Lower lobe of right lung (tissue), 2 donors: ENCODE data around the gene NTSR1. TPM values are rescaled to one million over a fixed set of nuclear protein-coding genes. Genes with fewer than 3 reads are reported as not detected.

Experiments
- ATAC-seq, 2 donors: fragments of 200-7000 bp; cut with Tn5 transposase; one replicate each; pipeline ENCODE4 v1.9.1; 2020 to 2022; ENCODE audit warnings: mild to moderate bottlenecking in 2 of 2, moderate library complexity in 2 of 2
- DNase-seq: peaks from one replicate; pipeline ENCODE4 v3.0.0-alpha.2; 2020
- H3K27ac ChIP-seq: fragments of 200-600 bp; one replicate; pipeline ENCODE4 v1.8.0; 2022
- H3K27me3 ChIP-seq: fragments of 200-600 bp; one replicate; pipeline ENCODE4 v1.8.0; 2022; ENCODE audit warnings: low read depth
- H3K36me3 ChIP-seq: fragments of 200-600 bp; one replicate; pipeline ENCODE4 v1.8.0; 2022; ENCODE audit warnings: mild to moderate bottlenecking
- H3K4me1 ChIP-seq: fragments of 200-600 bp; one replicate; pipeline ENCODE4 v1.8.0; 2022
- H3K4me3 ChIP-seq: fragments of 200-600 bp; one replicate; pipeline ENCODE4 v1.8.0; 2022; ENCODE audit warnings: mild to moderate bottlenecking
- H3K9me3 ChIP-seq: fragments of 200-600 bp; one replicate; pipeline ENCODE4 v1.8.0; 2022
- intact Hi-C: fragments of 100-400 bp; cut with DNase I; formaldehyde crosslinking; loops from one replicate; pipeline ENCODE4 v1.11.0; 2022
- total RNA-seq: library from RNA; stranded (reverse); fragmentation: NEBNext Ultra II Directional; extraction: Animal tissue kit (Norgen Biotek cat#: 25700); gene quantifications from one replicate; pipeline ENCODE4 v1.2.1, GENCODE V29; 2021
- TF ChIP-seq, protein P1 (sequence below): fragments of 200-600 bp; IDR thresholded peaks from one replicate; pipeline ENCODE4 v1.8.0; 2022; ENCODE audit warnings: antibody characterized with exemption, mild to moderate bottlenecking
- donor health status: DM: no; HTN: yes; CAD: no; lungs with severe emphysema.

Gene NTSR1
- total RNA-seq, 1 donor from 2014 or later: not detected

DNA sequence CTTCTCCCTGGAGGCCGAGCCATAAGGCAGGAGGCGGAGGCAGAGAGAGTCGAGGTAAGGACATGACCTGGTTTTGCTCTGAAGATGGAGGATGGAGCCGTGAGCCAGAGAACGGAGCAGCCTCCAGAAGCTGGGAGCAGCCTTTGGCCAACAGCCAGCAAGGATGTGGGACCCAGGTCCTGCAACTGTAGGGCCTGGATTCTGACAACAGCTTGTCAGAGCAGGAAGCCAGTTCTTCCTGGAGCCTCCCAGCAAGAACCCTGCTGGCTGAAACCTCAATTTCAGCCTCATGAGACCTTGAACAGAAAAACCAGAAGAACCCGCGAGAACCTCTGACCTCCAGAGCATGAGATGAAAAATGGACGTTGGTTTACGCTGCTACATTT lies 74.2 kb downstream of the NTSR1 start:
- no peak for DNase-seq
- no peak overlapping the region for H3K27ac ChIP-seq
- ATAC-seq: no peak
- H3K36me3 ChIP-seq: no peaks in the 10 kb centered on the region
- intact Hi-C loops: no loop called here
- TF ChIP-seq, protein P1, sequence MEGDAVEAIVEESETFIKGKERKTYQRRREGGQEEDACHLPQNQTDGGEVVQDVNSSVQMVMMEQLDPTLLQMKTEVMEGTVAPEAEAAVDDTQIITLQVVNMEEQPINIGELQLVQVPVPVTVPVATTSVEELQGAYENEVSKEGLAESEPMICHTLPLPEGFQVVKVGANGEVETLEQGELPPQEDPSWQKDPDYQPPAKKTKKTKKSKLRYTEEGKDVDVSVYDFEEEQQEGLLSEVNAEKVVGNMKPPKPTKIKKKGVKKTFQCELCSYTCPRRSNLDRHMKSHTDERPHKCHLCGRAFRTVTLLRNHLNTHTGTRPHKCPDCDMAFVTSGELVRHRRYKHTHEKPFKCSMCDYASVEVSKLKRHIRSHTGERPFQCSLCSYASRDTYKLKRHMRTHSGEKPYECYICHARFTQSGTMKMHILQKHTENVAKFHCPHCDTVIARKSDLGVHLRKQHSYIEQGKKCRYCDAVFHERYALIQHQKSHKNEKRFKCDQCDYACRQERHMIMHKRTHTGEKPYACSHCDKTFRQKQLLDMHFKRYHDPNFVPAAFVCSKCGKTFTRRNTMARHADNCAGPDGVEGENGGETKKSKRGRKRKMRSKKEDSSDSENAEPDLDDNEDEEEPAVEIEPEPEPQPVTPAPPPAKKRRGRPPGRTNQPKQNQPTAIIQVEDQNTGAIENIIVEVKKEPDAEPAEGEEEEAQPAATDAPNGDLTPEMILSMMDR: no peak
- peaks cover 14% of the 10 kb centered on the region for H3K27me3 ChIP-seq
- no peaks in the 10 kb centered on the region for H3K9me3 ChIP-seq
- no peak overlapping the region for H3K4me3 ChIP-seq
- no peaks in the 10 kb centered on the region for H3K4me1 ChIP-seq

DNA sequence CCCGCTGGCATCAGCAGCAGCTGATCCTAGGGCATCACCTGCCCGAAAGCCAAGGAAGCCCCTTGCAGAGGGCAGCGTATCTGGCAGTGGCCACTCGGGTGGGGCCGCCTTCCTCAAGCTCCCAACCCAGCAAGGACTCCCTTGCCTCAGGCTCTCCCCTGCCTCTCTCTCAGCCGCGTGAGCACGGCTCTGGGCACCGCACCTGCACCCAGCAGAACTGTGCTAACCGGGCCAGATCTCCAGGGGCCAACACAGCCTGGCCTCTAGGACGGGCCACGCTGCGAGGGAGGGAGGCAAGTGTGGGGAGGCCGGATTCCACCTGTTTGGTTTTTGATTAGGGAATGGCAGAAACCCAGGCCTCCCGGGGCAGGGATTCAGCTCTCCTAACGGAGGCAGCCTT lies 75.9 kb downstream of the NTSR1 start:
- TF ChIP-seq, protein P1: no peak
- Histone ChIP-seq H3K9me3 (no peaks in the 10 kb centered on the region), H3K36me3 (no peaks in the 10 kb centered on the region), H3K27ac (no peak overlapping the region), H3K4me3 (no peak overlapping the region), H3K27me3 (peaks cover 14% of the 10 kb centered on the region), H3K4me1 (no peaks in the 10 kb centered on the region)
- DNase-seq (no peak), ATAC-seq (no peak)
- intact Hi-C loops: no loop called here

DNA sequence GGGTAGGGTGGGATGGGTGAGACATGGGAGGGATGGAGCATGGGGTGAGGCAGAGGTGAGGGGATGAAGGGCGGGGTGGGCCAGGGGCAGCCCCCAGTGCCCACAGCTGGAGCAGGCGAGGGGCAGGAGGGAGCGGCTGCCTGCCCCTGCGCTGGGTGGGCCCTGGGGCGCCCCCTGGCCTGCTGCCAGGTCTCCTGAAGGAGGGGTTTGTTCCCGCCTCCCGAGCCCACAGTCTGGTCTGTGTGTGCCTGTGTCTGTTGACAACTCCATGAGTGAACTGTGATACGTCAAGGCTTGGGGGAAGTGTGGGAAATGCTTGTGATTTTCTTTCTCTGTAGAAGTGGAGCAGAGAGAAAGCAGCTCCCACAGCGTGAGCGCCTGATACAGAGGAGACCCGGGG lies 76.8 kb downstream of the NTSR1 start:
- Histone ChIP-seq H3K27ac (no peak overlapping the region), H3K4me1 (no peaks in the 10 kb centered on the region), H3K36me3 (no peaks in the 10 kb centered on the region), H3K4me3 (no peak overlapping the region), H3K9me3 (no peaks in the 10 kb centered on the region), H3K27me3 (peaks cover 14% of the 10 kb centered on the region)
- ATAC-seq (no peak), DNase-seq (no peak)
- intact Hi-C loops: no loop called here
- TF ChIP-seq, protein P1: no peak

DNA sequence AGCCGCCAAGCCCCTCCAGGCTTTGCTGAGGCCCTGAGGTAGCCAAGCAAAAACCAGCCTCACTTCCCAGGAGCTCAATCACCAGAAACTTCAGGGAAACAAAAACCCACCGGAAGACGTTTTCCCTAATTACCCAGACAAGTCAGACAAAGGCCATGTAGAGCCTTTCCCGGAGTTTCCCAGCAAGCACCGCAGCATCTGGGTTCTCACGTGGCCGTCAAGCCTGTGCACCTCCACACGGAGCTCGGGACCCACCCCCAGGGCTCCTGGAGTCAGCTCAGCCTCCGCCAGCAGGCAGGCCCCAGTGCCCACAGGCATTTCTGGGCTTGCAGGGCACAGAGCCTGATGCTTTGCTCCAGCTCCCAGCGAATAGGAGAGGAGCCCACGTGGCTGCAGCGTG lies 77.5 kb downstream of the NTSR1 start:
- Histone ChIP-seq H3K36me3 (no peaks in the 10 kb centered on the region), H3K9me3 (no peaks in the 10 kb centered on the region), H3K27me3 (peaks cover 14% of the 10 kb centered on the region), H3K4me3 (no peak overlapping the region), H3K4me1 (peaks cover under 1% of the 10 kb centered on the region), H3K27ac (no peak overlapping the region)
- TF ChIP-seq, protein P1: no peak
- DNase-seq (no peak), ATAC-seq (no peak)
- intact Hi-C loops: no loop called here

DNA sequence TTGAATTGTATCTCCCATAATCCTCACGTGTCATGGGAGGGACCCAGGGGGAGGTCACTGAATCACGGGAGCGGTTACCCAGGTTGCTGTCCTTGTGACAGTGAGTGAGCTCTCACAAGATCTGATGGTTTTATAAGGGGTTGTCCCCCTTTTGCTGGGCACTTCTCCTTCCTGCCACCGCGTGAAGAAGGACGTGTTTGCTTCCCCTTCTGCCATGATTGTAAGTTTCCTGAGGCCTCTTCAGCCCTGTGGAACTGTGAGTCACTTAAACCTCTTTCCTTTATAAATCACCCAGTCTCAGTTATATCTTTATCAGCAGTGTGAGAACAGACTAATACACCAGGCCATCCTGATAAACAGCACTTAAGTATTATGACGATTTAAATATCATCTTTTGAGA lies 78.7 kb downstream of the NTSR1 start:
- H3K36me3 ChIP-seq: no peaks in the 10 kb centered on the region
- ATAC-seq (no peak), DNase-seq (no peak)
- TF ChIP-seq, protein P1: no peak
- no peak overlapping the region for H3K27ac ChIP-seq
- H3K27me3 ChIP-seq: peaks cover 14% of the 10 kb centered on the region
- H3K9me3 ChIP-seq: no peaks in the 10 kb centered on the region
- H3K4me3 ChIP-seq: no peak overlapping the region
- peaks cover 9% of the 10 kb centered on the region for H3K4me1 ChIP-seq
- intact Hi-C loops: no loop called here

DNA sequence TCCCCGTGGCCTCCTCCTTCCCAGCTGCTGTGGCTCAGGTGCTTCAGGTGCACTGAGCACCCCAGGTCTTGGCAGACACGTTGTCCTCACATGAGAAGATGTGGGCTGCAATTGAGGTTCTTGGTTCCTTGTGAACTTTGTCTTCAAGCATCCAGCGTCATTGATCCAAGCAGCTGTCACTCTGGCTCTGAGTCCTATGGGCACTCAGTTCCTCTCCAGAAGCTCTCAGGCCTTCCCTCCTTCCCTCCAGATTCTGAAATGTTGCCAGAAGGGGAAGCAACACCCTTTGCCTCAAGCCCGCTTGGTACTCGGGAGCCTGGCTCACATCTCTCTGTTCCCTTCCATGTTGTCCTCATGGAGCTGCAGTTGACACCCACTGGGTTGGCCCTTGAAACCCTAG lies 79.2 kb downstream of the NTSR1 start:
- Histone ChIP-seq H3K36me3 (no peaks in the 10 kb centered on the region), H3K4me1 (peaks cover 9% of the 10 kb centered on the region), H3K27ac (no peak overlapping the region), H3K27me3 (peaks cover 14% of the 10 kb centered on the region), H3K9me3 (no peaks in the 10 kb centered on the region), H3K4me3 (no peak overlapping the region)
- DNase-seq: no peak
- intact Hi-C loops: no loop called here
- ATAC-seq: no peak
- TF ChIP-seq, protein P1: no peak
